ENCODE results near the gene RAC2.

DNA sequence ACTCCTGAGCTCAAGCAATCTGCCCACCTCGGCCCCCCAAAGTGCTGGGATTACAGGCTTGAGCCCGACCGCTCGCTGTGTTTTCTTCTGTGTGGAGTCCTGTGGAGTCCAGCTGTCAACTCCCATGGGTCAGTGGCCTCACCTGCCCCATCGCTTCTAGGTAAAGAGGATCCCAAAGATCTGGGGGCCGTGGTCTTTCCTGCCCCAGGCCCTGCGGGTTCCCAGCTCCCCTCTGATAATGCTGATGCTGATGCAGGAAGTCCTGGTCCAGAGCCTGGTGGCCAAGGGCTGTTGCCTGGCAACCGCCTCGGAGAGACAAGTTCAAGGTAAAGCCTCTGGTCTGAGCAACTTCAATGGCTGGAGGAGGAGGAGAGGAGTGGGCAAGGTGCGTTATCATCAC lies 41.4 kb downstream of the RAC2 start:
- TF ChIP-seq POLR2A (IDR thresholded peaks at IDR 0.05), result no peak
- TF ChIP-seq, protein P1, sequence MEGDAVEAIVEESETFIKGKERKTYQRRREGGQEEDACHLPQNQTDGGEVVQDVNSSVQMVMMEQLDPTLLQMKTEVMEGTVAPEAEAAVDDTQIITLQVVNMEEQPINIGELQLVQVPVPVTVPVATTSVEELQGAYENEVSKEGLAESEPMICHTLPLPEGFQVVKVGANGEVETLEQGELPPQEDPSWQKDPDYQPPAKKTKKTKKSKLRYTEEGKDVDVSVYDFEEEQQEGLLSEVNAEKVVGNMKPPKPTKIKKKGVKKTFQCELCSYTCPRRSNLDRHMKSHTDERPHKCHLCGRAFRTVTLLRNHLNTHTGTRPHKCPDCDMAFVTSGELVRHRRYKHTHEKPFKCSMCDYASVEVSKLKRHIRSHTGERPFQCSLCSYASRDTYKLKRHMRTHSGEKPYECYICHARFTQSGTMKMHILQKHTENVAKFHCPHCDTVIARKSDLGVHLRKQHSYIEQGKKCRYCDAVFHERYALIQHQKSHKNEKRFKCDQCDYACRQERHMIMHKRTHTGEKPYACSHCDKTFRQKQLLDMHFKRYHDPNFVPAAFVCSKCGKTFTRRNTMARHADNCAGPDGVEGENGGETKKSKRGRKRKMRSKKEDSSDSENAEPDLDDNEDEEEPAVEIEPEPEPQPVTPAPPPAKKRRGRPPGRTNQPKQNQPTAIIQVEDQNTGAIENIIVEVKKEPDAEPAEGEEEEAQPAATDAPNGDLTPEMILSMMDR (IDR thresholded peaks at IDR 0.05), result no peak
